Spleen (tissue), 7 donors: ENCODE data around the gene HCFC1R1.

ENCODE experiments used
- POLR2A ChIP-seq, 3 donors: fragments of 450-650 bp; IDR thresholded peaks; one replicate each; pipeline ENCODE4 v1.5.1; 2017; ENCODE audit warnings: antibody characterized with exemption in 3 of 3, mild to moderate bottlenecking in 1 of 3
- POLR2AphosphoS5 ChIP-seq, 3 donors: sonication (generic); formaldehyde crosslinking; IDR thresholded peaks; one replicate each; pipeline ENCODE4 v1.5.1; 2017; ENCODE audit warnings: antibody characterized with exemption in 3 of 3
- TF ChIP-seq, protein P1 (sequence below), 11 experiments: fragments of 200-600 bp in 7 of 11; fragments of 450-650 bp in 4 of 11; sonication (generic) in 4 of 11; IDR thresholded peaks in 8 of 11; conservative IDR thresholded peaks in 3 of 11; 1 replicate in 7 of 11; 2 replicates in 4 of 11; pipeline versions ENCODE4 v1.4.0 to v1.8.0; 2016 to 2021; ENCODE audit warnings: antibody characterized with exemption in 11 of 11, inconsistent platforms in 4 of 11, mild to moderate bottlenecking in 1 of 11
- donor health status: DM: no; HTN: no; CAD: no; lungs with moderate emphysema.
- donor health status: DM: no; HTN: no; CAD: no.
- donor health status: DM: no; HTN: no; CAD: no.

DNA sequence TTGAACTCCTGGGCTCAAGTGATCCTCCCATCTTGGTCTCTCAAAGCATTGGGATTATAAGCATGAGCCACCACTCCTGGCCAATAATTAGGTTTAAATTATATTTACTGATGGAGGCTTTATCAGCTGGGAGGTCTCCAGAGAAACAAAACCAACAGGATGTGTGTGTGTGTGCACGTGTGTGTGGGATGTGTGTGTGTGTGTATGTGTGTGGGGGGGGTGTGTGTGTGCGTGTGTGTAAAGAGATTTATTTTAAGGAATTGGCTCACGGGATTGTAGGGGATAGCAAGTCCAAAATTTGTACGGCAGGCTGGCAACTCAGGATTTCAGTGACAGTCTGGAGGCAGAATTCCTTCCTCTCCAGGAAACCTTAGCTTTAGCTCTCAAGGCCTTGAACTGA, 27.3 kb upstream of the HCFC1R1 start:
- TF ChIP-seq, protein P1, sequence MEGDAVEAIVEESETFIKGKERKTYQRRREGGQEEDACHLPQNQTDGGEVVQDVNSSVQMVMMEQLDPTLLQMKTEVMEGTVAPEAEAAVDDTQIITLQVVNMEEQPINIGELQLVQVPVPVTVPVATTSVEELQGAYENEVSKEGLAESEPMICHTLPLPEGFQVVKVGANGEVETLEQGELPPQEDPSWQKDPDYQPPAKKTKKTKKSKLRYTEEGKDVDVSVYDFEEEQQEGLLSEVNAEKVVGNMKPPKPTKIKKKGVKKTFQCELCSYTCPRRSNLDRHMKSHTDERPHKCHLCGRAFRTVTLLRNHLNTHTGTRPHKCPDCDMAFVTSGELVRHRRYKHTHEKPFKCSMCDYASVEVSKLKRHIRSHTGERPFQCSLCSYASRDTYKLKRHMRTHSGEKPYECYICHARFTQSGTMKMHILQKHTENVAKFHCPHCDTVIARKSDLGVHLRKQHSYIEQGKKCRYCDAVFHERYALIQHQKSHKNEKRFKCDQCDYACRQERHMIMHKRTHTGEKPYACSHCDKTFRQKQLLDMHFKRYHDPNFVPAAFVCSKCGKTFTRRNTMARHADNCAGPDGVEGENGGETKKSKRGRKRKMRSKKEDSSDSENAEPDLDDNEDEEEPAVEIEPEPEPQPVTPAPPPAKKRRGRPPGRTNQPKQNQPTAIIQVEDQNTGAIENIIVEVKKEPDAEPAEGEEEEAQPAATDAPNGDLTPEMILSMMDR (IDR thresholded peaks at IDR 0.05 in 8 of 11, conservative IDR thresholded peaks at IDR 0.05 in 3 of 11), result no peak
- TF ChIP-seq POLR2AphosphoS5 (IDR thresholded peaks at IDR 0.05), result no peak
- TF ChIP-seq POLR2A (IDR thresholded peaks at IDR 0.05), result no peak
